Head of caudate nucleus (tissue), 42 donors: ENCODE results near the gene MAD1L1.
"Not testable (repeated sequence)": the region's sequence is repeated elsewhere in the genome, so short reads cannot be mapped to it uniquely, and the experiment has no call there.

Source experiments
- DNase-seq, 42 donors: peaks; one replicate each; pipeline versions ENCODE4 v3.0.0 to v3.0.0-alpha.2; 2020 to 2021; ENCODE audit warnings: mixed read lengths in 7 of 42
- intact Hi-C: fragments of 100-400 bp; cut with DNase I; formaldehyde crosslinking; loops from one replicate; pipeline ENCODE4 v1.15.0; 2022

Gene MAD1L1

GRCh38 chr7:2232766-2233520, at the start of gene MAD1L1:
Gene MAD1L1 (minus strand): TSS chr7:2232945. CDS start chr7:2230133, 2,812 bp downstream.
- DNase-seq: peak; percentile 78 to 95 (median 91)
- intact Hi-C loops: no loop called here

- intact Hi-C loops: no loop called here
- DNase-seq: no peak
These were observed 49.5 kb upstream of the MAD1L1 start for GRCh38 chr7:2282185-2282751.

- DNase-seq: peak in 19 of 42 donors; percentile 11 to 64 (median 37)
- intact Hi-C loops: no loop called here
These were observed 48.8 kb upstream of the MAD1L1 start for GRCh38 chr7:2281541-2281940.

GRCh38 chr7:2280424-2280823, 47.7 kb upstream of the MAD1L1 start:
- intact Hi-C loops: no loop called here
- no peak for DNase-seq

GRCh38 chr7:2279896-2280295, 47.2 kb upstream of the MAD1L1 start:
- DNase-seq: no peak
- intact Hi-C loops: no loop called here

GRCh38 chr7:2278026-2278425, 45.3 kb upstream of the MAD1L1 start:
- intact Hi-C loops: no loop called here

GRCh38 chr7:2276107-2276506, 43.4 kb upstream of the MAD1L1 start:
- peak in 5 of 42 donors; percentile 13 to 34 (median 24) for DNase-seq
- intact Hi-C loops: no loop called here

More at GRCh38 chr7:2278026-2278425, 45.3 kb upstream of the MAD1L1 start:
- DNase-seq: no peak

- intact Hi-C loops: no loop called here
- DNase-seq: no peak
These were observed 42.4 kb upstream of the MAD1L1 start for GRCh38 chr7:2275101-2275500.

GRCh38 chr7:2274666-2275065, 41.9 kb upstream of the MAD1L1 start:
- intact Hi-C loops: no loop called here
- DNase-seq: no peak

- DNase-seq: no peak
- intact Hi-C loops: no loop called here
These were observed 41.1 kb upstream of the MAD1L1 start for GRCh38 chr7:2273866-2274265.

GRCh38 chr7:2272031-2272430, 39.3 kb upstream of the MAD1L1 start:
- intact Hi-C loops: no loop called here
- peak in 5 of 42 donors; percentile 7 to 42 (median 27) for DNase-seq

- intact Hi-C loops: no loop called here
- DNase-seq: no peak
These were observed 38.7 kb upstream of the MAD1L1 start for GRCh38 chr7:2271273-2272026.

GRCh38 chr7:2270495-2270894, 37.8 kb upstream of the MAD1L1 start:
- intact Hi-C loops: no loop called here
- DNase-seq: no peak

- intact Hi-C loops: no loop called here
- DNase-seq: no peak
These were observed 37.3 kb upstream of the MAD1L1 start for GRCh38 chr7:2269991-2270460.

GRCh38 chr7:2269089-2269990, 36.6 kb upstream of the MAD1L1 start:
- intact Hi-C loops, DNase-seq: not testable (repeated sequence)

- no peak for DNase-seq
- intact Hi-C loops: no loop called here
These were observed 34.2 kb upstream of the MAD1L1 start for GRCh38 chr7:2266911-2267310.

- DNase-seq: no peak
- intact Hi-C loops: no loop called here
These were observed 31.4 kb upstream of the MAD1L1 start for GRCh38 chr7:2264158-2264557.

GRCh38 chr7:2263176-2263575, 30.4 kb upstream of the MAD1L1 start:
- no peak for DNase-seq
- intact Hi-C loops: no loop called here

- intact Hi-C loops: no loop called here
These were observed 28.9 kb upstream of the MAD1L1 start for GRCh38 chr7:2261611-2262010.

More at GRCh38 chr7:2261611-2262010, 28.9 kb upstream of the MAD1L1 start:
- DNase-seq: peak in 14 of 42 donors; percentile 17 to 60 (median 32)
